Measurements from ENCODE around the gene OSBPL10. TPM values are rescaled to one million over a fixed set of nuclear protein-coding genes. Genes with fewer than 3 reads are reported as not detected.

The OSBPL10 gene
- total and polyA plus RNA-seq, 2 experiments from 2014 or later, result 2.4 to 8.1 TPM

DNA sequence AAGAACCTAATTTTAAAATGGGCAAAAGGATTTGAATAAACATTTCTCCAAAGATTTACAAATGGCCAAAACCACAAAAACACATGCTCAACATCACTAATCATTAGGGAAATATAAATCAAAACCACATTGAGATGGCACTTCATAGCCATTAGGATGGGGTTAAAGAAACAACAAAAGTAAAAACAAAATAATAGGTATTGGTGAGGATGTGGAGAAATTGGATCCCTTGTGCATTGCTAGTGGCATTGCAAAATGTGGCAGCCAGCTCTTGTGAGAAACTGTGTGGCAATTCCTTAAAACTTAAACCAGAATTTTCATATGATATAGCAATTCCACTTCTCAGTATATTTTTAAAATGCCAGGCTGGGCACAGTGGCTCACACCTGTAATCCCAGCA, 321.8 kb downstream of the OSBPL10 start:
- no peaks in the 10 kb centered on the region for H3K9me2 ChIP-seq (ENCODE audit: insufficient read depth)
- no peaks in the 10 kb centered on the region for H4K20me1 ChIP-seq (ENCODE audit: insufficient read depth)
- H3K36me3 ChIP-seq (ENCODE audit: low read depth), result no peaks in the 10 kb centered on the region; the same call in 1 of the 2 replicates
- H2AFZ ChIP-seq, result no peak overlapping the region
- H3F3A ChIP-seq (ENCODE audit: insufficient read depth), result no peaks in the 10 kb centered on the region; the same call in 1 of the 2 replicates
- no peaks in the 10 kb centered on the region for H3K4me1 ChIP-seq (ENCODE audit: insufficient read depth)
- no peak overlapping the region for H3K4me3 ChIP-seq
- in situ Hi-C loops (cut with MboI), result no loop called here
- TF ChIP-seq EZH2phosphoT487 (IDR thresholded peaks at IDR 0.05; ENCODE audit: insufficient read depth, low read depth) (no peak), EZH2 (IDR thresholded peaks at IDR 0.05; ENCODE audit: insufficient read depth, poor library complexity, severe bottlenecking) (no peak)
- H3K9ac ChIP-seq, result no peak overlapping the region
- no peak overlapping the region for H3K4me2 ChIP-seq (ENCODE audit: unreplicated experiment)
- H3K9me3 ChIP-seq (ENCODE audit: low read depth), result no peaks in the 10 kb centered on the region
- no peaks in the 10 kb centered on the region for H3K79me2 ChIP-seq (ENCODE audit: insufficient read depth)
- no peaks in the 10 kb centered on the region for H3K27me3 ChIP-seq (replicated peaks; ENCODE audit: insufficient read depth)
- DNase-seq, result no peak
- no peak overlapping the region for H3K27ac ChIP-seq

DNA sequence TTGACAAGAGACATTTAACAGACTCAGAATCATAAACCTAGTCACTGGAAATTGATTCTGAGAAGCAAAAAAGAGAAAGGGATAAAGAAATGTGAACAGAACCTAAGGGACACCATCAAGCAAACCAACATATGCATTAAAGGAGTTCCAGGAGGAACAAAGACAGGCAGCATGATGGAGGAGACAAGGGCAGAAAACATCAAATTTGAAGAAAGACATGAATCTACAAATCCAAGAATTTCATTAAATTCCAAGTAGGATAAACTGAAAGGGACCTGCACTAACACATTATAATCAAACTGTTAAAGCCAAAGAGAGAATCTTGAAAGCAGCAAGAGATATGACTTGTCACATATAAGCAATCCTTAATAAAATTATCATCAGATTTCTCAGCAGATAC, 326.1 kb downstream of the OSBPL10 start:
- no peak for TF ChIP-seq EZH2phosphoT487 (IDR thresholded peaks at IDR 0.05; ENCODE audit: insufficient read depth, low read depth)
- no peak for TF ChIP-seq EZH2 (IDR thresholded peaks at IDR 0.05; ENCODE audit: insufficient read depth, poor library complexity, severe bottlenecking)
- Histone ChIP-seq H3K4me3 (no peak overlapping the region), H3K27ac (no peak overlapping the region), H3K9ac (no peak overlapping the region), H4K20me1 (ENCODE audit: insufficient read depth) (no peaks in the 10 kb centered on the region), H3K27me3 (replicated peaks; ENCODE audit: insufficient read depth) (no peaks in the 10 kb centered on the region), H2AFZ (no peak overlapping the region), H3F3A (ENCODE audit: insufficient read depth) (peaks cover 7% of the 10 kb centered on the region; the same call in 1 of the 2 replicates), H3K36me3 (ENCODE audit: low read depth) (no peaks in the 10 kb centered on the region; the same call in 1 of the 2 replicates), H3K9me3 (ENCODE audit: low read depth) (peaks cover 3% of the 10 kb centered on the region), H3K79me2 (ENCODE audit: insufficient read depth) (no peaks in the 10 kb centered on the region), H3K4me1 (ENCODE audit: insufficient read depth) (no peaks in the 10 kb centered on the region), H3K4me2 (ENCODE audit: unreplicated experiment) (no peak overlapping the region), H3K9me2 (ENCODE audit: insufficient read depth) (no peaks in the 10 kb centered on the region)
- no peak for DNase-seq
- in situ Hi-C loops (cut with MboI), result no loop called here

DNA sequence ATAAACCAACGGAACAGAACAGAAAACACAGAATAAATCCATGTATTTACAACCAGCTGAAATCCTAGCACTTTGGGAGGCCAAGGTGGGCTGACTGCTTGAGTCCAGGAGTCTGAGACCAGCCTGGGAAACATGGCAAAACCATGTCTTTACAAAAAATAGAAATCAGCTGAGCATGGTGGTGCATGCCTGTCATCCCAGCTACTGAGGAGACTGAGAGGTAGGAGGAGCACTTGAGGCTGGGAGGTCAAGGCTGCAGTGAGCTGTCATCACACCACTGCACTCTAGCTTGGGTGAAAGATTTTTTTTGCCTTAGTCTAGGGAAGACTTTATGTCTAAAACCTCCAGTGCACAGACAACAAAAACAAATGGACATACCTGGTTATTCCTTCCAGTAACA, 327.6 kb downstream of the OSBPL10 start:
- peaks cover 3% of the 10 kb centered on the region for H3K9me3 ChIP-seq (ENCODE audit: low read depth)
- H3K9ac ChIP-seq, result no peak overlapping the region
- in situ Hi-C loops (cut with MboI), result no loop called here
- H3K36me3 ChIP-seq (ENCODE audit: low read depth), result peaks cover under 1% of the 10 kb centered on the region; the same call in 1 of the 2 replicates
- H4K20me1 ChIP-seq (ENCODE audit: insufficient read depth), result no peaks in the 10 kb centered on the region
- no peaks in the 10 kb centered on the region for H3K27me3 ChIP-seq (replicated peaks; ENCODE audit: insufficient read depth)
- no peaks in the 10 kb centered on the region for H3K9me2 ChIP-seq (ENCODE audit: insufficient read depth)
- WGBS, 2 experiments (ENCODE audit: low coverage in 1 of 2, low lambda C conversion rate in 2 of 2, missing lambda C conversion rate in 2 of 2), result 96 to 97% methylated on average over 1 of the region's 1 CpG
- no peaks in the 10 kb centered on the region for H3K79me2 ChIP-seq (ENCODE audit: insufficient read depth)
- no peak overlapping the region for H3K27ac ChIP-seq
- no peak overlapping the region for H2AFZ ChIP-seq
- no peak for TF ChIP-seq EZH2phosphoT487 (IDR thresholded peaks at IDR 0.05; ENCODE audit: insufficient read depth, low read depth)
- no peak for TF ChIP-seq EZH2 (IDR thresholded peaks at IDR 0.05; ENCODE audit: insufficient read depth, poor library complexity, severe bottlenecking)
- H3K4me1 ChIP-seq (ENCODE audit: insufficient read depth), result no peaks in the 10 kb centered on the region
- no peak overlapping the region for H3K4me3 ChIP-seq
- H3K4me2 ChIP-seq (ENCODE audit: unreplicated experiment), result no peak overlapping the region
- DNase-seq, result no peak
- H3F3A ChIP-seq (ENCODE audit: insufficient read depth), result peaks cover 7% of the 10 kb centered on the region; the same call in 1 of the 2 replicates

DNA sequence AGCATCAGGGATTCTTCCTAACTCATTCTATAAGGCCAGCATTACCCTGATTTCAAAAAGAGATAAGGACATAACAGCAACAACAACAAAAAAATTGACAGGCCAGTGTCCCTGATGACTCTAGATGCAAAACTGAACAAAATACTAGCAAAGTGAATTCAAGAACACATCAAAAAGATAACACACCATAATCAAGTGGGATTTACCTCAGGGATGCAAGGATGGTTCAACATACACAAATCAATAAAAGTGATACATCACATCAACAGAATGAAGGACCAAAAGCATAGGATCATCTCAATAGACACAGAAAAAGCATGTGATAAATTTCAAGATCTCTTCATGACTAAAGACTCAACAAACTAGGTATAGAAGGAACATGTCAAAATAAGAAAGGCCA, 328.8 kb downstream of the OSBPL10 start:
- H3K79me2 ChIP-seq (ENCODE audit: insufficient read depth), result no peaks in the 10 kb centered on the region
- H3K36me3 ChIP-seq (ENCODE audit: low read depth), result peaks cover 12% of the 10 kb centered on the region
- H3K4me3 ChIP-seq, result no peak overlapping the region
- no peaks in the 10 kb centered on the region for H3K27me3 ChIP-seq (replicated peaks; ENCODE audit: insufficient read depth)
- TF ChIP-seq EZH2 (IDR thresholded peaks at IDR 0.05; ENCODE audit: insufficient read depth, poor library complexity, severe bottlenecking) (no peak), EZH2phosphoT487 (IDR thresholded peaks at IDR 0.05; ENCODE audit: insufficient read depth, low read depth) (no peak)
- H3K4me2 ChIP-seq (ENCODE audit: unreplicated experiment), result no peak overlapping the region
- no peaks in the 10 kb centered on the region for H3K9me2 ChIP-seq (ENCODE audit: insufficient read depth)
- H2AFZ ChIP-seq, result no peak overlapping the region
- in situ Hi-C loops (cut with MboI), result no loop called here
- H3K4me1 ChIP-seq (ENCODE audit: insufficient read depth), result no peaks in the 10 kb centered on the region
- H3K27ac ChIP-seq, result no peak overlapping the region
- no peak for DNase-seq
- H3K9ac ChIP-seq, result no peak overlapping the region
- H3K9me3 ChIP-seq (ENCODE audit: low read depth), result peaks cover 3% of the 10 kb centered on the region
- peaks cover 7% of the 10 kb centered on the region; the same call in 1 of the 2 replicates for H3F3A ChIP-seq (ENCODE audit: insufficient read depth)
- H4K20me1 ChIP-seq (ENCODE audit: insufficient read depth), result no peaks in the 10 kb centered on the region

GRCh38 chr3:31648286-31648968, 332.6 kb downstream of the OSBPL10 start:
- Histone ChIP-seq H3F3A (ENCODE audit: insufficient read depth) (peaks cover 7% of the 10 kb centered on the region; the same call in 1 of the 2 replicates), H3K79me2 (ENCODE audit: insufficient read depth) (no peaks in the 10 kb centered on the region), H3K4me2 (ENCODE audit: unreplicated experiment) (no peak overlapping the region), H2AFZ (no peak overlapping the region), H3K36me3 (ENCODE audit: low read depth) (peaks cover 16% of the 10 kb centered on the region), H3K4me3 (no peak overlapping the region), H3K4me1 (ENCODE audit: insufficient read depth) (no peaks in the 10 kb centered on the region), H3K9me3 (ENCODE audit: low read depth) (peaks cover 3% of the 10 kb centered on the region), H3K27ac (no peak overlapping the region), H4K20me1 (ENCODE audit: insufficient read depth) (no peaks in the 10 kb centered on the region), H3K9ac (no peak overlapping the region), H3K9me2 (ENCODE audit: insufficient read depth) (no peaks in the 10 kb centered on the region), H3K27me3 (replicated peaks; ENCODE audit: insufficient read depth) (no peaks in the 10 kb centered on the region)
- DNase-seq, result no peak
- in situ Hi-C loops (cut with MboI), result no loop called here
- WGBS, 2 experiments (ENCODE audit: low coverage in 1 of 2, low lambda C conversion rate in 2 of 2, missing lambda C conversion rate in 2 of 2), result 100% methylated on average over 4 of the region's 4 CpGs
- TF ChIP-seq EZH2phosphoT487 (IDR thresholded peaks at IDR 0.05; ENCODE audit: insufficient read depth, low read depth), result no peak
- no peak for TF ChIP-seq EZH2 (IDR thresholded peaks at IDR 0.05; ENCODE audit: insufficient read depth, poor library complexity, severe bottlenecking)

All from GM23248 (cell line).